Panc1 (cell line): ENCODE data around the gene GALNT18. TPM values are rescaled to one million over a fixed set of nuclear protein-coding genes. Genes with fewer than 3 reads are reported as not detected.

Source experiments
- ATAC-seq: fragments of 200-7000 bp; cut with Tn5 transposase; 2 replicates; pipeline ENCODE4 v1.9.1; 2020; ENCODE audit warnings: mild to moderate bottlenecking, moderate library complexity
- BruUV-seq: library from RNA; stranded (reverse); fragments of 400-500 nt; replicated peaks from 2 replicates; lab custom pipeline; 2021; lab: Mats Ljungman, UMichigan
- CTCF ChIA-PET: fragments of 300-600 bp; sonication (Branson Sonifier 250); formaldehyde crosslinking; loops from one replicate; lab custom pipeline; 2022; ENCODE audit warnings: antibody characterized with exemption; lab: Charles Lee
- POLR2A ChIA-PET: fragments of 300-600 bp; sonication (Branson Sonifier 250); formaldehyde crosslinking; loops from one replicate; lab custom pipeline; 2022; ENCODE audit warnings: antibody characterized with exemption; lab: Charles Lee
- DNase-seq: peaks from one replicate; pipeline ENCODE4 v3.0.0-alpha.2; 2010; ENCODE audit warnings: low read depth, low spot score
- H3K27ac ChIP-seq: 2 replicates; pipeline ENCODE4 v1.5.1; 2011; ENCODE audit warnings: mild to moderate bottlenecking, low read length, inconsistent platforms
- H3K27me3 ChIP-seq: fragments of 200-500 bp; sonication (Bioruptor generic); 2 replicates; pipeline ENCODE4 v1.6.0; 2014; ENCODE audit warnings: low read length, inconsistent platforms; ENCODE audit not compliant: control insufficient read depth, insufficient read depth
- H3K36me3 ChIP-seq: fragments of 200-500 bp; sonication (Bioruptor generic); 2 replicates; pipeline ENCODE4 v1.5.1; 2014; ENCODE audit warnings: inconsistent platforms, mild to moderate bottlenecking, low read length, moderate library complexity; ENCODE audit not compliant: control insufficient read depth, insufficient read depth
- H3K4me1 ChIP-seq: 2 replicates; pipeline ENCODE4 v1.5.1; 2011; ENCODE audit warnings: inconsistent platforms, mild to moderate bottlenecking, low read length, moderate library complexity; ENCODE audit not compliant: control insufficient read depth, insufficient read depth
- H3K4me3 ChIP-seq, 2 experiments: 2 replicates each; pipeline ENCODE4 v1.5.1; 2011 to 2012; ENCODE audit warnings: low read depth in 2 of 2, low read length in 2 of 2, mild to moderate bottlenecking in 2 of 2, inconsistent platforms in 1 of 2, moderate library complexity in 1 of 2
- H3K9me3 ChIP-seq: fragments of 200-500 bp; sonication (Bioruptor generic); 2 replicates; pipeline ENCODE4 v1.5.1; 2014; ENCODE audit warnings: low read depth, mild to moderate bottlenecking, inconsistent platforms, low read length, moderate library complexity; ENCODE audit not compliant: control insufficient read depth, insufficient read depth
- POLR2AphosphoS5 ChIP-seq: IDR thresholded peaks from 2 replicates; pipeline ENCODE4 v1.6.1; 2012; ENCODE audit warnings: mild to moderate bottlenecking, low read depth, low read length, moderate library complexity
- SIN3A ChIP-seq: IDR thresholded peaks from 2 replicates; pipeline ENCODE4 v1.6.1; 2012; ENCODE audit warnings: low read depth, mild to moderate bottlenecking, low read length, moderate library complexity, borderline replicate concordance; ENCODE audit not compliant: insufficient read depth
- TCF7L2 ChIP-seq: IDR thresholded peaks from 2 replicates; pipeline ENCODE4 v1.6.1; 2011; ENCODE audit warnings: mild to moderate bottlenecking, low read depth, low read length, inconsistent platforms
- in situ Hi-C: cut with HindIII; loops from 2 replicates; pipeline ENCODE4 v1.10.0; 2016; ENCODE audit warnings: low sequenced_read_pairs, low pct_unique_long_range_greater_than_20kb
- intact Hi-C: fragments of 100-400 bp; cut with micrococcal nuclease; formaldehyde crosslinking; loops from one replicate; pipeline ENCODE4 v1.10.0; 2022; ENCODE audit not compliant: unreplicated experiment
- total RNA-seq: library from RNA; stranded (reverse); gene quantifications from one replicate; pipeline ENCODE4 v1.2.1, GENCODE V29; 2021; ENCODE audit not compliant: unreplicated experiment
- TF ChIP-seq, protein P1 (sequence below): fragments of 450-650 bp; IDR thresholded peaks from 2 replicates; pipeline ENCODE4 v1.5.1; 2017; ENCODE audit warnings: mild to moderate bottlenecking
- TF ChIP-seq, protein P2 (sequence below), 2 experiments: IDR thresholded peaks; 2 replicates each; pipeline ENCODE4 v1.6.1; 2011 to 2012; ENCODE audit warnings: low read depth in 2 of 2, control low read depth in 1 of 2, low read length in 1 of 2, mild to moderate bottlenecking in 1 of 2, moderate library complexity in 1 of 2; ENCODE audit not compliant: insufficient read depth in 1 of 2

GALNT18 gene
- total RNA-seq, 1 experiment from 2014 or later, result 8.6 TPM

DNA sequence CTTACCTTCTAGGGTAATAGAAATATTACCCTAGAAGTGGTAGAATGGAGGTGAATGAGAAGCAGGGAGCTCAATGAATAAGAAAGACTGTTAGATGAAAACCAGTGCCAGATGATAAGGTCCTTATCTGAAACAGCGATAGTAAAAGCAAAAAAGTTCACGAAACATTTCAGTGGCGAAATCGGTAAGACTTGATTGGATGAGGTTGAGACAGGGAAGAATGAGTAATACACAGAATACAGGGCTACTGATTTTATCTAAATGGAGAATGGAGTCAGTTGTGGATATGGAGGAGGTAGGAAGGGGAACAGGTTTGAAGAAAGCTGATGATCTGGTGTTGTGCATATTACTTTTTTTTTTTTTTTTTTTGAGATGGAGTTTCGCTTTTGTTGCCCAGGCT is 96.5 kb downstream of the GALNT18 start:
- no peaks in the 10 kb centered on the region for H3K9me3 ChIP-seq
- ChIA-PET POLR2A (interaction anchor here (0.6 to 0.7 kb wide), 2 partner anchors 12 to 727 kb away, joined by 10 to 16 read pairs; no protein-coding TSS in a partner anchor), CTCF (no interaction called here)
- no peaks in the 10 kb centered on the region for H3K27me3 ChIP-seq
- TF ChIP-seq SIN3A, result no peak
- TF ChIP-seq, protein P1, sequence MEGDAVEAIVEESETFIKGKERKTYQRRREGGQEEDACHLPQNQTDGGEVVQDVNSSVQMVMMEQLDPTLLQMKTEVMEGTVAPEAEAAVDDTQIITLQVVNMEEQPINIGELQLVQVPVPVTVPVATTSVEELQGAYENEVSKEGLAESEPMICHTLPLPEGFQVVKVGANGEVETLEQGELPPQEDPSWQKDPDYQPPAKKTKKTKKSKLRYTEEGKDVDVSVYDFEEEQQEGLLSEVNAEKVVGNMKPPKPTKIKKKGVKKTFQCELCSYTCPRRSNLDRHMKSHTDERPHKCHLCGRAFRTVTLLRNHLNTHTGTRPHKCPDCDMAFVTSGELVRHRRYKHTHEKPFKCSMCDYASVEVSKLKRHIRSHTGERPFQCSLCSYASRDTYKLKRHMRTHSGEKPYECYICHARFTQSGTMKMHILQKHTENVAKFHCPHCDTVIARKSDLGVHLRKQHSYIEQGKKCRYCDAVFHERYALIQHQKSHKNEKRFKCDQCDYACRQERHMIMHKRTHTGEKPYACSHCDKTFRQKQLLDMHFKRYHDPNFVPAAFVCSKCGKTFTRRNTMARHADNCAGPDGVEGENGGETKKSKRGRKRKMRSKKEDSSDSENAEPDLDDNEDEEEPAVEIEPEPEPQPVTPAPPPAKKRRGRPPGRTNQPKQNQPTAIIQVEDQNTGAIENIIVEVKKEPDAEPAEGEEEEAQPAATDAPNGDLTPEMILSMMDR, result no peak
- TF ChIP-seq, protein P2, sequence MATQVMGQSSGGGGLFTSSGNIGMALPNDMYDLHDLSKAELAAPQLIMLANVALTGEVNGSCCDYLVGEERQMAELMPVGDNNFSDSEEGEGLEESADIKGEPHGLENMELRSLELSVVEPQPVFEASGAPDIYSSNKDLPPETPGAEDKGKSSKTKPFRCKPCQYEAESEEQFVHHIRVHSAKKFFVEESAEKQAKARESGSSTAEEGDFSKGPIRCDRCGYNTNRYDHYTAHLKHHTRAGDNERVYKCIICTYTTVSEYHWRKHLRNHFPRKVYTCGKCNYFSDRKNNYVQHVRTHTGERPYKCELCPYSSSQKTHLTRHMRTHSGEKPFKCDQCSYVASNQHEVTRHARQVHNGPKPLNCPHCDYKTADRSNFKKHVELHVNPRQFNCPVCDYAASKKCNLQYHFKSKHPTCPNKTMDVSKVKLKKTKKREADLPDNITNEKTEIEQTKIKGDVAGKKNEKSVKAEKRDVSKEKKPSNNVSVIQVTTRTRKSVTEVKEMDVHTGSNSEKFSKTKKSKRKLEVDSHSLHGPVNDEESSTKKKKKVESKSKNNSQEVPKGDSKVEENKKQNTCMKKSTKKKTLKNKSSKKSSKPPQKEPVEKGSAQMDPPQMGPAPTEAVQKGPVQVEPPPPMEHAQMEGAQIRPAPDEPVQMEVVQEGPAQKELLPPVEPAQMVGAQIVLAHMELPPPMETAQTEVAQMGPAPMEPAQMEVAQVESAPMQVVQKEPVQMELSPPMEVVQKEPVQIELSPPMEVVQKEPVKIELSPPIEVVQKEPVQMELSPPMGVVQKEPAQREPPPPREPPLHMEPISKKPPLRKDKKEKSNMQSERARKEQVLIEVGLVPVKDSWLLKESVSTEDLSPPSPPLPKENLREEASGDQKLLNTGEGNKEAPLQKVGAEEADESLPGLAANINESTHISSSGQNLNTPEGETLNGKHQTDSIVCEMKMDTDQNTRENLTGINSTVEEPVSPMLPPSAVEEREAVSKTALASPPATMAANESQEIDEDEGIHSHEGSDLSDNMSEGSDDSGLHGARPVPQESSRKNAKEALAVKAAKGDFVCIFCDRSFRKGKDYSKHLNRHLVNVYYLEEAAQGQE (IDR thresholded peaks at IDR 0.05; ENCODE audit: insufficient read depth in 1 of 2, low read depth in 2 of 2, low read length in 1 of 2), result no peak
- TF ChIP-seq POLR2AphosphoS5, result no peak
- TF ChIP-seq TCF7L2, result no peak
- in situ Hi-C loops, result no loop called here
- no peaks in the 10 kb centered on the region for H3K4me1 ChIP-seq
- no TSS peak for BruUV-seq
- H3K4me3 ChIP-seq, result no peak overlapping the region
- no peaks in the 10 kb centered on the region for H3K36me3 ChIP-seq
- H3K27ac ChIP-seq, result no peak overlapping the region
- no peak for DNase-seq
- intact Hi-C loops, result no loop called here
- ATAC-seq, result no peak

DNA sequence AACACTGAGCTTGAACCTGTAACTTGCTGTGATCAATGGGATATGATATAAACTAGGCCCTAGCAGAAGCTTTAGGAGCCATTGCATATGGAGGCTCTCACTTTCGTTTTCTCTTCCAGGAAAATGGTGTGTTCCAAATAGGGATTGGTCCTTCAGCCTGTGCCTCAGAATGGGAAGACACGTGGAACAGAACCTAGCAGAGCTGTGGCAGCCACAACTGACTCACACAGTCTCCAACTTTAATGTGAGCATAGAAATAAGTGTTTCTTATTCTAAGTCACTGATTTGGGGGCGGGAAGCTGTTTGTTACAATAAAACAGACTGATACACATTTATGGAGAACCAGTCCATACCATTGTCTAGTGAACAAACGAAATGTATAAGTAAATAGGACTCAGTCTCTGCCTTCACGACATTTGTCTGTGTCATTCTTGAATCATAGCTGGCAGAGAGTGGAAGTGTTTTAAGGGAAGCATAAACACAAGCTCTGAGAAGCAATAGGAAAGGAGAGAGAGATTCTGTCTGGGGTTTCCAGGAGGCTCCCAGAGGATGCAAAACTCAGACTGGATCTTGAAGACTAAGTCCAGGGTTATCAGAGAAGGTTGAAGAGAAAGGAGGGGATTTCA is 97.3 kb downstream of the GALNT18 start:
- no peak for DNase-seq
- intact Hi-C loops (no loop called here), in situ Hi-C loops (no loop called here)
- no peak for ATAC-seq
- Histone ChIP-seq H3K9me3 (no peaks in the 10 kb centered on the region), H3K4me3 (no peak overlapping the region), H3K36me3 (no peaks in the 10 kb centered on the region), H3K4me1 (no peaks in the 10 kb centered on the region), H3K27ac (no peak overlapping the region), H3K27me3 (no peaks in the 10 kb centered on the region)
- CTCF ChIA-PET, result no interaction called here
- POLR2A ChIA-PET, result no interaction called here
- TF ChIP-seq, protein P1, result no peak
- TF ChIP-seq SIN3A (no peak), POLR2AphosphoS5 (no peak), TCF7L2 (no peak)
- TF ChIP-seq, protein P2 (IDR thresholded peaks at IDR 0.05; ENCODE audit: insufficient read depth in 1 of 2, low read depth in 2 of 2, low read length in 1 of 2), result no peak
- BruUV-seq, result no TSS peak
